Measurements from ENCODE around the gene SLC39A10.
"Not testable (repeated sequence)": the region's sequence is repeated elsewhere in the genome, so short reads cannot be mapped to it uniquely, and the experiment has no call there.

Gene SLC39A10

GRCh38 chr2:195644708-195645107 is 12.3 kb upstream of the SLC39A10 start:
- in situ Hi-C loops (cut with HindIII; ENCODE audit: low sequenced_read_pairs): not testable (repeated sequence)

GRCh38 chr2:195645413-195645812 is 11.6 kb upstream of the SLC39A10 start:
- in situ Hi-C loops (cut with HindIII; ENCODE audit: low sequenced_read_pairs): no loop called here

GRCh38 chr2:195646424-195646823 is 10.6 kb upstream of the SLC39A10 start:
- in situ Hi-C loops (cut with HindIII; ENCODE audit: low sequenced_read_pairs): no loop called here

- in situ Hi-C loops (cut with HindIII; ENCODE audit: low sequenced_read_pairs): no loop called here
Observed at GRCh38 chr2:195647302-195647701, 9.7 kb upstream of the SLC39A10 start.

- in situ Hi-C loops (cut with HindIII; ENCODE audit: low sequenced_read_pairs): not testable (repeated sequence)
Observed at GRCh38 chr2:195648370-195648769, 8.7 kb upstream of the SLC39A10 start.

- in situ Hi-C loops (cut with HindIII; ENCODE audit: low sequenced_read_pairs): no loop called here
Observed at GRCh38 chr2:195648787-195649186, 8.2 kb upstream of the SLC39A10 start.

GRCh38 chr2:195649629-195650190 is 7.3 kb upstream of the SLC39A10 start:
- in situ Hi-C loops (cut with HindIII; ENCODE audit: low sequenced_read_pairs): no loop called here

- in situ Hi-C loops (cut with HindIII; ENCODE audit: low sequenced_read_pairs): no loop called here
Observed at GRCh38 chr2:195651046-195651445, 6.0 kb upstream of the SLC39A10 start.

- in situ Hi-C loops (cut with HindIII; ENCODE audit: low sequenced_read_pairs): no loop called here
Observed at GRCh38 chr2:195652911-195653310, 4.1 kb upstream of the SLC39A10 start.

GRCh38 chr2:195656161-195656858 is 716 bp upstream of the SLC39A10 start:
- in situ Hi-C loops (cut with HindIII; ENCODE audit: low sequenced_read_pairs): no loop called here

- in situ Hi-C loops (cut with HindIII; ENCODE audit: low sequenced_read_pairs): no loop called here
Observed at GRCh38 chr2:195657634-195658540, 861 bp downstream of the SLC39A10 start.

- in situ Hi-C loops (cut with HindIII; ENCODE audit: low sequenced_read_pairs): no loop called here
Observed at GRCh38 chr2:195658541-195658890, 1.5 kb downstream of the SLC39A10 start.

GRCh38 chr2:195659114-195659513 is 2.1 kb downstream of the SLC39A10 start:
- in situ Hi-C loops (cut with HindIII; ENCODE audit: low sequenced_read_pairs): no loop called here

GRCh38 chr2:195659982-195660890 is 3.2 kb downstream of the SLC39A10 start:
- in situ Hi-C loops (cut with HindIII; ENCODE audit: low sequenced_read_pairs): no loop called here

GRCh38 chr2:195662138-195662537 is 5.1 kb downstream of the SLC39A10 start:
- in situ Hi-C loops (cut with HindIII; ENCODE audit: low sequenced_read_pairs): no loop called here

- in situ Hi-C loops (cut with HindIII; ENCODE audit: low sequenced_read_pairs): no loop called here
Observed at GRCh38 chr2:195663007-195663406, 6.0 kb downstream of the SLC39A10 start.

GRCh38 chr2:195664528-195664927 is 7.5 kb downstream of the SLC39A10 start:
- in situ Hi-C loops (cut with HindIII; ENCODE audit: low sequenced_read_pairs): no loop called here

- in situ Hi-C loops (cut with HindIII; ENCODE audit: low sequenced_read_pairs): not testable (repeated sequence)
Observed at GRCh38 chr2:195665153-195665552, 8.1 kb downstream of the SLC39A10 start.

- in situ Hi-C loops (cut with HindIII; ENCODE audit: low sequenced_read_pairs): no loop called here
Observed at GRCh38 chr2:195666113-195666712, 9.2 kb downstream of the SLC39A10 start.

GRCh38 chr2:195667974-195668373 is 10.9 kb downstream of the SLC39A10 start:
- in situ Hi-C loops (cut with HindIII; ENCODE audit: low sequenced_read_pairs): no loop called here
